ENCODE data around the gene ACAA2. TPM values are rescaled to one million over a fixed set of nuclear protein-coding genes. Genes with fewer than 3 reads are reported as not detected.

Gene ACAA2, protein sequence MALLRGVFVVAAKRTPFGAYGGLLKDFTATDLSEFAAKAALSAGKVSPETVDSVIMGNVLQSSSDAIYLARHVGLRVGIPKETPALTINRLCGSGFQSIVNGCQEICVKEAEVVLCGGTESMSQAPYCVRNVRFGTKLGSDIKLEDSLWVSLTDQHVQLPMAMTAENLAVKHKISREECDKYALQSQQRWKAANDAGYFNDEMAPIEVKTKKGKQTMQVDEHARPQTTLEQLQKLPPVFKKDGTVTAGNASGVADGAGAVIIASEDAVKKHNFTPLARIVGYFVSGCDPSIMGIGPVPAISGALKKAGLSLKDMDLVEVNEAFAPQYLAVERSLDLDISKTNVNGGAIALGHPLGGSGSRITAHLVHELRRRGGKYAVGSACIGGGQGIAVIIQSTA
- 572 TPM for total RNA-seq

DNA sequence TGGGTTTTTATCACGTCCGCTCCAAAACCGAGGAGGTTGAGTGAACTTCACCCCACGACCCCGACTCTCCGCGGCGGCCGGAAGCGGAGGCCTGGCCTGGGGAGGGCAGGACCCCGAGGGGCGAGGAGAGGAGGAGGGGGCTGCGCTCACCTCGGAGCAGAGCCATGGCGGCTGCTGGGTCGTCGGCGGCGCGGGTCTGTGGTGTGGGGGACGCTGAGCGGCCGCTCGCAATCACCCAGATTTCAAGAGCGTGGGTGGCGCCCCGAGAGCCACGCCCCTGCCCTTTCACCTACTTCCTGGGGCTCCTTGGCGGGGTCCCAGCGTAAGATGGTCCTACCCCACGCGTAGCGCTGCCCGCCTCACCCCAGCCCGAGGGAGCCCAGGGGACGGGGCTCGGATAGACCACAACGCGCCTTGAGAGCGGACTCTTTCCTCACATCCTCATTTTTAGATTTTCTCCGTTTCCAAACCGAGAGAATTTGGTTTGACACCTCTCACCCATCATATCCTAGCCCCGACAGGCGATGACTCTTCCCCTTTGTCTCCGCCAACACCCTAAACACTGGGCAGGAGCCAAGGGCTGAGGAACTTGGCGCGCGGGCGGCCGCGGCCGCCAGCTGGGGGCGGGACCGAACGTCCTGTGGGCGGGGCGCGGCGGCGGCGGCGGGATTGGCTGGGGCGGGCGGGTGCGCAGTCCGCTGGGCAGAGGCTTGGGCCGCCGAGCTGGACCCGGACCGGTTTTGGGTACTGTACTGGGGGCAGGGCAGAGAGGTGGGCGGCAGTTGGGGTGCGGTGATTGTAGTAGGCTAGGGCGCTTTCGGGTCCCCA, at the start of gene ACAA2:
Gene ACAA2, minus strand, starts transcription at position 215 of the 828 bp plus-strand sequence. Its CDS starts 49 bp downstream, at position 166.
- ATAC-seq (peak; percentile 89), DNase-seq (ENCODE audit: low spot score) (peak; percentile 96)

DNA sequence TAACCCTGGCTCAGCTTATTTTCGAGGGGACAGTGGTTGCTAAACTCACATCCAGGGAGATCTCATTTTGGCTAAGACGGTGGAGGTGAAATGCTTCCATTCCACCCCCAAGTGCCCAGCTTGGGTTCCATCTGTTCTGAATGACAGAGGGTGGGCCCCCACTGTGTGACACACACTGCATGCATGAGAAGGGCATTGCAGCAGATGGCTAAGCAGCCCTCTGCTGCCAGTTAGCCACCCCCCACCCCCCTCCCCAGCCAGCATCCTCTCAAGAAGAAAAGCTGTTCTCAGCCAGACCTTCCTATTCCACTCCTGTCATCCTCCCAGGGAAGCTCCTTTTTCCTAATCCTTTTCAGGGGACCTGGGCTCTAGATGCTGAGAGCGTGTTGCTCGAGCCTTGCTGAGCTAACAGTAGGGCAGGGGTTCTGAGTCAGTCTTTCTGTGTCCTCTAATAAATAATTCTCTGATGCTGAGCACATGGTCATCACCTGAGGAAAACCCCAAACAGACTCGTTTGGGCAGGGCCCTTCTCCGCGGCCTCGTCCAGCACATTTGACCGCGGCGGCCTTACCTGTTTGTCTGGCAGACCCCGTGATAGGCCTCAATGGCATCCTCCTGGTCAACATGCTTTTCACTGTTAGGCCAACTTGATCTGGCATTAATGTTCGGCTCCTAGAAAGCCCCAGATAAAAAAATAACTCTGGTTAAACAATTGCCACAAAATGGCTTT, 49.5 kb upstream of the ACAA2 start:
- DNase-seq (ENCODE audit: low spot score): no peak
- no peak for ATAC-seq

DNA sequence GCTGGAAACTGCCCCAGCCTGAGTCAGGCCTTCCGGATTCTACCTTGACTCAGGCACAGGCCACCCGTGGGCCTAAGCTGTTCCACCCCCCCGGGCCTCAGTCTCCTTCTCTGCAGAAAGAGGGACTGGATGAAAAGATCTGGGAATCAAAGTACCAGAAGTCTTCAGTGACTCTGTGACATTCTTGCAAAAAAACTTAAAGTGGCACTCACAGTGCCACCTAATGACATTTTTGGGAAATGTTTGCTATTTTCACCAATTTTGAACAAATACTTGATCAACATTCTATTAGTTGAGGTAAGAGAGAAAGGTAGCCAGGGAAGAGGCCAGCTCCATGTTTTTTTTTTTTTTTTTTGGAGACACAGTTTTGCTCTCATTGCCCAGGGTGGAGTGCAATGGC, 48.3 kb upstream of the ACAA2 start:
- ATAC-seq (peak; percentile 10), DNase-seq (ENCODE audit: low spot score) (no peak)

DNA sequence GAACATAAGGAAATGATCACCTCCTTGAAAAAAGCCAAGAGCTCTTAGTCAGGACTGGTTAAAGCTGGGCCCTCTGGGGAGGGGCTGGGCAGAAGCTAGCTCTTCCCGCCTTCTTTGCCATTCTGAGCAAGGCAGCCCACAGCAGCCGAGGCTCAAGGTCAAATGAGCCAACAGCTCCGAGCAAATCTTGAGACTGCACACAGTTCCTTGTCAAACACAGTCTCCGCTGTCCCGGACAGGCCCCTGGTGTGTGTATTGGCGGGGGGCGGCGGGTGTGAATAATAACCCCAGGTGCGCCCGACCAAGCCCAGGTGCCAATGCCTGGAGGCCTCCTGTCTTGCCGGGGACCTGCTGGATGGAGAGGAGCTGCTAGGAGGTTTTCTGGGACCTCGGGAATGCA, 46.4 kb upstream of the ACAA2 start:
- no peak for ATAC-seq
- no peak for DNase-seq (ENCODE audit: low spot score)

DNA sequence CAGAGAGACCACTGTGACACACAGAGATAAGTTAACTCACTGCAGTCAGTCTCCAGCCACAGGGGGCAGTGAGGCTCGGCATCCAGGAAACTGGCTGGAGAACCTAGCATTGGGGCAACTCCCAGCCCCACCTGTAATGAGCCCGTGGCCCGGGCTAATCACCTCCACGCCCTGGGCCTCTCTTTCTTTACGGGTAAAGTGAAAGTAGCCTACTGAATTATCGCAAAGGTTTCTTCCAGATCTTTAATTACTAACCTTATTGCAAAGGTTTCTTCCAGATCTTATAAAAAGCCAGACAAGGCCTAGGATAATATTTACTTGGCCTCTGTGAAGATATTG, 45.7 kb upstream of the ACAA2 start:
- DNase-seq (ENCODE audit: low spot score) (no peak), ATAC-seq (peak; percentile 83)

DNA sequence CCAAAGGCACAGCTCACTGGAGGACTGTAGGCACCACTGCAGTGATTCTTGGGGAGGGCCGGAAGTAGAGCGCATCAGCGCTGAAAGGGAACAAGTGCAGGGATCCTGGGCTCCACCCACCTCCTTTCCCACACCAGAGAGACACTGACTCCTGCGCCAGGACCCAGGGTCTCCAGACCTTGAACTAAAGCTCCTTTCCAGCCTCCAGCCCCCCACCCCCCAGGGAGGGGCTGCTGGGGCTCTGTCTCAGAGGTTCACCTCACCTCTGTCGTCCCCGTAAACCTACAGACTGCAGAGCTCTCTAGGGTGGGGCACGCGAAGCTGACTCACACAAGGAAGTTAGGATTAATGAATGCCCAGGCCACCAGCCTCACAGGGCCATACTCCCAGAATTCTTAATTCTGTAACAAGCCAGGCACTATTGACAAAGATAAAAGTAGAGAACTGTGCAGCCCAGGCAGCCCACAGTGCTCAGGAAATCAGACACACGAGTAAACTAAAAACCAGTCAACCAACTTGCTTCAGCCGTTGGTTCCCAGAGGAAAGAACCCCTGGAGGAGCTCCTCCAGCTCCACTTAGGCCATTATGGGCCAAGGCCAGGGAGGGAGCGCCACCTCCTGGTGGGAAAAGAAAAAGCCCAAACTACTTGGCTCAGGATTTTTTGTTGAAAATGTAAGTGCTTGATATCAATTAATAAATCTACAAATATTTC, 45.1 kb upstream of the ACAA2 start:
- peak; percentile 76 for DNase-seq (ENCODE audit: low spot score)
- peak; percentile 91 for ATAC-seq

DNA sequence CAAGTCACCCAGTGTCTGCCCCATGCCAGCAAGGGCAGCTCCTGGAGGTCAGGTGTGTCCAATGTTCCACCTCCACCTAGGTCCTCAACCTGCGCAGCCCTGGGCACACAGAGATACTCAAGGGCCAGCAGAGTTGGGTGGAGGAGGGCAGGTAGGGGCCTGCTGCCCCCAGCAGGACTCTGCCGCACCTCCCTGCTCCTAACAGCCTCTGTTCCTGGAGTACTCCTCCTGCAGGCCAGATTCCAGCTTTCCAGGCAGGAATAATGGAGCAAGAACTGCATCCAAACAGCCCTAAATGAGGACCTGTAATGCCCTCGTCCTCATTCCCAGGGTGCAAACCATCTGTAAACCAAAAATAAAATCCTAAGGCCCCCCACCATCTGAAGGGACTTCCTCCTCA, 44.4 kb upstream of the ACAA2 start:
- no peak for ATAC-seq
- no peak for DNase-seq (ENCODE audit: low spot score)

DNA sequence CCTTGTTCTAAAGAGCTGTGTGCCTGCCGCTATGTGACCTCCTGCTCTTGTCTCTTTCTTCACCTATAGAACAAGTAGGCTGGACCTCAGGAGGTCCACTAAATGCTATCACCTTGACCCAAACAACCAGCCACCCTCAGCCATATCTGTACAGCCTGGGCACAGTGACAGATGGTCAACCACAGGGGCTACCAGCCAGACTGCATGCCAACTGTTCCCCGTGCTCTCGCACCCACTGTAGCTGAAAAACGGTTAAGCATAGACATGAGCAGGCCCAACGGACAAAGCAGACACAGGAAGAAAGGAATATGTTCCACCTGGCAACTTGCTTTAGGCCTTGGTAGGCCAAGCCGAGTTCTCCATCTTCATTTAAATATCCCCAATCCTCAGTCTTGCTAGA, 43.2 kb upstream of the ACAA2 start:
- DNase-seq (ENCODE audit: low spot score) (no peak), ATAC-seq (no peak)

DNA sequence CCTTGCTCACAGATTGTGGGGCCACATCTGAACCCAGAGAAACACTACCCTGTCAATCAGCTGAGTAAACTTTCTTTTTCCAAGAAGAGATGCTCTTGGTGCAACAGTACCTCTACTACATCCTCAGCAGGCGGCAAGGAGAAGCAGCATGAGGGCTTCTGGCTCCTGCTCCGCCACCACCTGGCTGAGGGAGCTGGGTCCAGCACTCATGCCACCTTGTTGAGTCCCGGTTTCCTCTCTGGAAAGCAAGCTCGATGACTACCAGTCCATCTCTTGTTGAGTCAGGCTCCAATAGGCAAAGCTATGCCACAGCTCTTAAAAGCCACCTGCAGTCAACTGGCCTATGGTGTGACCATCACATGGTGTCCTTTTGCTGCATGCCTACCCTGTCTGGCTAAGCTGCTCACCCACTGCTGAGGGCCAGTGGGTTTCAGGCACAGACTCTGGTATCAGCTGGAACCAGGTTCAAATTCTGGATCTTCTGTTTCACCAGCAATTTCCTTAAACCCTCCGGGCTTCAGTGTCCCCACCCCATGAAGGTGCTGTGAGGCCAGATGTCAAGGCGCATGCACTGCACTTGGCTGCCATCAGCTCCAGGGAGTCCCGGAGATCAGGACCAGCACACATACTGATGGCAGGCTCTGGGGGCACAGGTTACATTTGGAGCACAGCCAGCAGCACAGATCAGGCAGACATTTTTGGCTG, 42.5 kb upstream of the ACAA2 start:
- ATAC-seq (no peak), DNase-seq (ENCODE audit: low spot score) (no peak)

DNA sequence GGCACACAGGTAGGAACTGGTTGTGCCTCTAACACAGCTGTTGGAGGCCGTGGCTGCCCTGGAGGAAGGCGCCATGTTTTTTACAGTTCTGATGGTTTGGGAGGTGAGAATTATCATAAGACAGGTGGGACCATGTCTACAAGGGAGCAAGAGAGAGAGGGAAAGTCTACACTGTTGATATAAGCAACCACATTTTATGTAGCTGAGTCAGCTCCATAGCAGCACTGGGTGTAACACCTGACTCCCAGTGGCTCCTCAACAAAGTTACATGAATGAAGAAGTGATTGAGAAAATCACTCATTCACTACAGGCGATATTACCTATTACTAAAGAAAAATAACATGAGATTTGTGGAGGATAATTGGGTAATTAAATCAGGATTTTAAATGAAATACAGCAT, 41.3 kb upstream of the ACAA2 start:
- ATAC-seq: no peak
- DNase-seq (ENCODE audit: low spot score): no peak

DNA sequence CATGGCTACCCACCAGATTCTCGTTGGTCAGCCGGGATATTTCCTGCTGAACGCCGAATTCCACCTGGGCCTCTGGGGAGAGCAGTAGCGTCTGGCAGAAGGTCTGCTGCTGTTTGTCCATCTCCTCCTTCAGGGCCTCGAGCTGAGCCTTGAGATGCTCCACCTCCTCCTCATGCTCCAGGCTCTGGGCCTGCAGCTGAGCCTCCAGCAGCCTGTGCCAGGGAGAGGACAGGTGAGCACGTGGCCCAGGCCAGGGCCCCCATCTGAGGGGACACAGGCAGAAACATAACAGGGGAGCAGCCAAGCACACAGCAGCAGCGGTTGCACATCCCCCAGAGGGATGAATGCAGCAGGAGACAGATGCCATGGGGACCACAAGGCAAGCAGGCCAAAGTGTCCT, 40.1 kb upstream of the ACAA2 start:
- no peak for DNase-seq (ENCODE audit: low spot score)
- ATAC-seq: no peak

DNA sequence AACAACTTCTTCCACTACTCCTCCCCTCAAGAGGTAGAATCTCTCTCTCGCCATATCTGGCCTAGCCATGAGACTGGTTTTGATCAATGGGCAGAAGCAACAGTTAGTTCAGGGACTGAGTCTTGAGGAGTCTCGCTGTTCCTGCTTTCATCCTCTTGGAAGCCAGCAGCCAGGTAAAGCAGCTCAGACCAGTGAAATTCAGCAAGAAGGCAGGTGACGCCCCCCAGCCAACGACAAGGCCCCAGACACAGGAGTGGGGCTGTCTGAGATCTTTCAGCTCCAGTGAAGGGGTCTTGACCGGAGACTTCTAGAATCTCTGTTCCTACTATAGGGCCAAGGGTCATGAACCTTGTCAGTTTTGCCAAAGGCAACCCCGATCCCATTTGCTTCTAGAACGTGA, 39.7 kb upstream of the ACAA2 start:
- no peak for DNase-seq (ENCODE audit: low spot score)
- no peak for ATAC-seq

DNA sequence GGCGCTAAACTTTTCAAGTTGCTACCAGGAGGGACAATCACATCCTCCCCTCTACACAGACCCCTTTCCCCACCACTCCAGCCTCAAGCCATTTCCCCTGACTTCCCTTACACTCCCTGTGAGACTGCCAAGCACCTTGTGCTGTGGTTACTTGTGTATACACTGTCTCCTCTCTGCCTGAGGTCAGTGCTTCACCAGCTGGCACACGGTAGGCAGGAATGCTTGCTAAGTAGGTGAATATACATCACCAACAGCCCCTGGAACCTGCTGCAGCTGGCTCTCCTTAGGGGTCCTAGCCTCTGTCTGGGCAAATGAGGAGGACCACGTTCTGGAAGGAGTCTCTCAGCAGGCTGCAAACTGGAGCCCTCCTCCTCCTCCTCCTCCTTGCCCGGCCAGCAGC, 38.3 kb upstream of the ACAA2 start:
- DNase-seq (ENCODE audit: low spot score) (no peak), ATAC-seq (no peak)

DNA sequence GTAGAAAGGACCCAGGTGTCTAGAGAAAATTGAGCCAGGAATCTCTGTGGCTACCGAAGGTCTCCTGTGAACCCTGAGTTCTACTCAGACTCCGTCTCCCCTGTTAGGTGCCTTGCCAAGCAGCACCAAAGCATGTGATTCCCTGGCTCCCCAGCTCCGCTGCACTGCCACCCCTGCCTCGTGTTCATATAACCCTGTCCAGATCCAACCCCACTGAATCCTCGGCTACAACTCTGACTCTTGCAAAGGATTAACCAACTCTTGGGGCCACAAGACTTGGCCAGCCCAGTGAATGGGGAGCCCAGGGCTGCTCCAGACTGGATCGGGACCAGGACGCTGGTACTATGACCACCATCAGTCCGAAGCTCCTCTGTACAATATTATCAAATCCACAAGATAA, 37.3 kb upstream of the ACAA2 start:
- no peak for DNase-seq (ENCODE audit: low spot score)
- no peak for ATAC-seq

DNA sequence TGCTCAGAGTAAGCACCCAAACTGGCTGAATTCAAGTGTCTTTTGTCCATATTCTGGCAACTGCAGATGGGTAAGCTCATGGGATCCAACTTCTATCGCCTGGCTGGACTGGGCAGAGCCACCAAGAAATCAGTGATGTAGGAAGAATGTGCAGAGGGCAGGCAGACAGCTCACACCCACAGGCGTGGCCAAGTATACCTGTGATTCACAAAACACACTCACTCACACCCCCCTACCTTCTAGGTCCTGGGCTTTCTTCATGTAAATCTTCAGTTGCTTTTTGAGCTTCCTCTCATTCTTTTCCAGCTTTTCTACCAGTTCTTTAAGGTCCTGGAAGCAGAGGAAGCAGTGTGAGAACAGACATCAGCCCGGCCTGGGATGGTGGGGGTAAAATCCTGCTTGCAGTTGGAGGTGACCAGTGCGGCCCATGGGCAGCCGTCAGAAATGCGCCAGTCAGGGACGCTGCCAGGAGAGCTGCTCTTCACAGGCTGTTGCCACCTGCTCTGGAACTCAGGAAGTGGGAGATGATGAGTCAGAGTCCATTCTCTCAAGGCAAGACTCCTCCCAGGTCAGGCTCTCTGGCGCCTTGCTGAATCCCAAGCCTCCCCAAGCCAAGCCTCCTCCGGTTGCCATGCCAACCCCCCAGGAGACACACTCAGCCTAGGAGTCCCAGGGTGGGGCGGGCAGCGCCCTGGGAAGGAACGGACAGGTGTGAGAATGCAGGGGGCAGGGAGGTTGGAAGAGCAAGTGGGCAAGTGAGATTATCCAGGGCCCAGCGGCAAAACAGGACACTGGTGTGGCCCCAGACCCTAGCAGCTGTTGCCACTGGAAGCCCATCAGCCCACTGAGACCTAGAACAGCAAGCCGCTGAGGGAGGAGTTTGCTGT, 36.2 kb upstream of the ACAA2 start:
- DNase-seq (ENCODE audit: low spot score): no peak
- ATAC-seq: peak; percentile 16

DNA sequence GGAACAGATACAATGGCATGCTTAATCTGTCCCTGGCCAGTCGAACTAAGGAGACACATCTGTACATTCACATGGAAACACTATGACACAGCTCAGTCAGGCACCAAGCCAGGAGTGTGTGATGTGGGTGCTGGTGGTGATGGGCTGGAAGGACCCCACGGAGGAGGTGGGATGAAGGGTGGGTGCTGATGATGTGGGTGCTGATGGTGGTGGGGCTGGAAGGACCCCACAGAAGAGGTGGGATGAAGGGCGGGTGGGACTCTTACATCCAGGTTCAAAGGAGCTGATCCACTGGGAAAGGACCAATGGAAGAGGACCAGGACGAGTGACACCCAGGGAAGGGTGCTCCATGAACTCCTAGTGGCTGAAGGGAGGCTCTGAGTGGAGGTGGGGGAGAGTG, 34.8 kb upstream of the ACAA2 start:
- DNase-seq (ENCODE audit: low spot score): no peak
- no peak for ATAC-seq

DNA sequence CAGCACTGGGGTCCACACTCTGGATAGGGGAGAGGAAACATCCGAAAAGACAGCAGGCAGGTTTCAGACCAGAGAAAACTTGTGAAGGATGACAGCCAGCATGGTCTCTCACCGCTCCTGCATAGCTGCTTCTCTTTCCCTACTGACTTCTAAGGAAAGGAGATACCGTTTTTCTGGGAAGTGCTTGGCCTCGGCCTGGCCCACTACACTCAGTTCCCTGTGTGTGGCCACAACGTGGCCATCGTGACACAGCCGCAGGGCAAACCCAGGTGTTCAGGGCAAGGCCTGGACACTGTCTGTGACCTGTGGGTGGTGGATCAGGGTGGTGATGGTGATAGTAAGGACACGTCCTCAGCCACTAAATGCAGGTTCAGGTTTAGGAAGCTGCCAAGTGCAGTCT, 34.2 kb upstream of the ACAA2 start:
- no peak for DNase-seq (ENCODE audit: low spot score)
- ATAC-seq: no peak

DNA sequence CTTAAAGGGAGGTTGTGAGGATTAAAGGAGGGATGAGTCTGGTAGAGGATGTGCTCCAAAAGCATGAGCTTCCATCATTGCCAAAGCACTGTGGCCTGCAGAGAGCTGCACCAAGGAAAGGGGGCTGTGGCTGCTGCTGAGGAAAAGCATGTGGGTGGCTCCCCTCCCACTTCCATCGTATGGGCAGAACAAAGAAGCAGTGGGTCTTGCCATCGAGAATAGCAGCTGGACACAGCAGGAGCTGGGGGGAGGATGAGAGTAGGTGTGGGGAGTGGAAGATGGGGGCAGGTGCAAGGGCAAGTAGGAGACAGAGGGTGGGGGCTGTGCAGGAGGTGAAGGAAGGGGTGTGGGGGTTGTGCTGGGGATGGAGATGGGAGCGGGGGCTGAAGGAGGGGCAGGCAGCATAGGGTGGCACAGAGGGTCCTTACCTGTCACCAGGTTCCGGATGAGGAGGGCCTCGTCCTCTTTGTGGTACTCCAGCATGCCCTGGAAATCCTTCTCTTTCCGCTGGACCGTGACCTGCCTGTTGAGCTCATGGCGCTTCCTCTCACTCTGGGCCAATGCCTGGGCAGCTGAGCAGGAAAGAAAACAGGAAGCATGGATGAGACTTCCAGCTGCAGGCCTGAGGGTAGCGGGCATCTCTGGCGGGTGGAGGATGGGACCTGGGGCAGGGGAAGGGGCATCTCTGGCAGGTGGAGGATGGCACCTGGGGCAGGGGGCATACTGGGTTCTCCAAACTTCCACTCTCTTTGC, 33.6 kb upstream of the ACAA2 start:
- ATAC-seq (no peak), DNase-seq (ENCODE audit: low spot score) (no peak)

DNA sequence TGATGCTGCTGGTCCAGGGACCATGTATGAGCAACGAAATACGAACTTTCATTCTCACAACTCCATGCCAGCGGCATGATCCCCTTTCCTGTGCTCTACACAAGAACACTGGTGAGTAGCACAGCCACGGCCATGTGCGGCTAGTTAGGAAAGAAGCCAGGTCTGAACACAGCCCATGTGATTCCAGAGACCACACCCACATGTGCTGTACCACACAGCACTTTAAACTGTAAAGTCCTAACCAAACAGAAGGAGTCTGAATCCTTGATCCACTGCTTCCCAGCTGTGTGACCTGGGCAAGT, 33.0 kb upstream of the ACAA2 start:
- peak; percentile 33 for ATAC-seq
- no peak for DNase-seq (ENCODE audit: low spot score)
